ENCODE data around the gene ERAS.
A peak's percentile ranks its signal among the peaks of the same experiment; 100 is the strongest.

ERAS gene

DNA sequence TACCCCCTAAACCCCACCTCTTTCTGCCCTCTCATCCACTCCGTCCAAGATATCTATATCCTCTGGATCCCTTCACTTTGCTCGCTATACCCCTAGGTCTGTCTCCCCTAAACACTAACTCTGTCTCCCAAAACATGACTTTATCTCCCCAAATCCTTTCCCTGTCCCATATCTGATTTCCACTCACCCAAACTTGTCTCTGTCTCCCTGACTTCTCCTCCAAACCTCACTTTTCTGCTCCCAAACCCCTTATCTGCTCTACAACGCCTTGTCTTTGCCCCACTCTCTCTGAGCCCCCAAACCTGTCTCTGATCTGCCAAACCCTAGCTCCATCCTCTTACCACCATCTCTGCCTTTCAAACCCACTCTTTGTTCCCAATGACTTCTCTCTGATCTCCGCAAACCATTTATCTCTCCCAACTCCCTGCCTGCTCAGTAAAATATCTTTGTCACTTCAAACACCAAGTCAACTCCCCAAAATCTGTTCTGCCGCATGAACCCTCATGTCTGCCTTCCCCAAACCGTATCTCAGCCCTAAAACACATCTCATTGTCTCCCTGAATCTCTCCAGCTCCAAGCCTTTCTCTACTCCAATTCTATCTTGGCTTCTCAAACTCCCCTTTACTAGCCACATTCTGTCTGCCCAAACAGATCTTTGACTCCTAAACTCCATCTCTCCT is 39.3 kb upstream of the ERAS start:
- H2BK15ac ChIP-seq (replicated peaks; ENCODE audit: low read depth) = no peak overlapping the region
- no peak overlapping the region for H3K56ac ChIP-seq (ENCODE audit: low read length)
- no peak overlapping the region for H2BK120ac ChIP-seq (ENCODE audit: low read depth, low read length)
- no peak overlapping the region for H3K23ac ChIP-seq (ENCODE audit: low read length)
- no peak overlapping the region for H4K8ac ChIP-seq (ENCODE audit: low read depth, low read length)
- no peaks in the 10 kb centered on the region for H3K36me3 ChIP-seq (ENCODE audit: control insufficient read depth, insufficient read depth, low read length)
- no peak overlapping the region for H3K9ac ChIP-seq (ENCODE audit: low read length)
- H3K27ac ChIP-seq (ENCODE audit: low read depth, low read length) = no peak overlapping the region
- no peak overlapping the region for H2BK5ac ChIP-seq (ENCODE audit: low read length)
- no peak overlapping the region for H3K18ac ChIP-seq (ENCODE audit: low read length)
- no peak overlapping the region for H3K4ac ChIP-seq (ENCODE audit: low read depth, low read length)
- no peak for DNase-seq
- no peaks in the 10 kb centered on the region for H3K79me2 ChIP-seq (ENCODE audit: control insufficient read depth, insufficient read depth, low read length)
- H3K4me2 ChIP-seq (ENCODE audit: low read length) = no peak overlapping the region
- H2AK5ac ChIP-seq (ENCODE audit: low read length) = no peak overlapping the region
- WGBS (ENCODE audit: extremely low coverage, insufficient coverage, low lambda C conversion rate) = no CpG with 5 or more reads among the region's 6 CpGs
- no peak overlapping the region for H4K5ac ChIP-seq (ENCODE audit: low read length)
- H3K4me3 ChIP-seq (ENCODE audit: low read length) = no peak overlapping the region
- H3K4me1 ChIP-seq (ENCODE audit: control insufficient read depth, low read depth, low read length) = no peaks in the 10 kb centered on the region
- H3K79me1 ChIP-seq (ENCODE audit: low read length) = no peaks in the 10 kb centered on the region
- H3K27me3 ChIP-seq (ENCODE audit: insufficient read depth, low read length, poor library complexity) = no peaks in the 10 kb centered on the region

DNA sequence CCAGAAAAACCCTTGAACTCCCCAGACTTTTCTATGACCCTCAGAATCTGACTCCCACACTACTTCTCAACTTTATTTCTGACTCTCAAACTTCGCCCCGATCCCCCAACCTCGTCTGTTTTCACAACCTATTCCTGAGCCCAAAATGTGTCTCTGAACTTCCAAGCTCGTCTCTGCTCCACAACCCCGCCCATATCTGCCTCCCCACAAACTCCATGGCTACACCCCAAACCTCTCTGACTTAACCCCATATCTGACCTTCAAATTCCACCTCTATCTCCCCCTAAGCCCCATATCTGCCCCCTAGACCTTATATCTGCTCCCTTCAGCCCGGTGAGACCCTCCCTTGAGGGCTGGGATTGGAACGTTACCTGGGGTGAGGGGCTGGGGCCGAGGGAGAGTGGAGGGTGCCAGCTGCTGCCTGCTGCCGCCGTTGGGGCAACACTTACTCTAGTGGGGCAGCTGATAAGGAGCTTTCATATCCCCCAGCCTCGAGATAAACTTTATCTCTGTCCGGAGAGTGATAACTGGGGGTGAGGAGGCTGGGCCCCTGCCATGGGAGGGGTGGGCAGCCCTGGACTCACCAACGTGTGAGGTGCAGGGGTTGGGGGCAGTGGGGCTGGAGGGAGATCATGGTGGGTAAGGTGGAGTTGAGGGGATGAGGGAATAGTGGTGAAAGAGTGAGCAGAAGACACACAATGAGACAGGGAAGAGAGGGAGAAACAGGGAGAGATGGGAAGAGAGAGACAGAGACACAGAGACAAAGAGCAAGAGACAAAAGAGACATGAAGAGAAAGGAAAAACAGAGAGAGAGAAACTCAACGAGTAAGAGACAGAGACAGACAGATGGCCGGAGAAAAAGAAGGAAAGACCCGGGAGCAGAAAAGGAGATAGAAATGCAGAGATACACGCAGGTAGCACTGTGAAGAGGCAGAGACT is 38.5 kb upstream of the ERAS start:
- Histone ChIP-seq H2BK120ac (ENCODE audit: low read depth, low read length) (no peak overlapping the region), H3K4me3 (ENCODE audit: low read length) (no peak overlapping the region), H3K56ac (ENCODE audit: low read length) (no peak overlapping the region), H2BK15ac (replicated peaks; ENCODE audit: low read depth) (no peak overlapping the region), H3K4me1 (ENCODE audit: control insufficient read depth, low read depth, low read length) (no peaks in the 10 kb centered on the region), H4K8ac (ENCODE audit: low read depth, low read length) (no peak overlapping the region), H3K23ac (ENCODE audit: low read length) (no peak overlapping the region), H3K36me3 (ENCODE audit: control insufficient read depth, insufficient read depth, low read length) (no peaks in the 10 kb centered on the region), H3K9ac (ENCODE audit: low read length) (no peak overlapping the region), H3K79me2 (ENCODE audit: control insufficient read depth, insufficient read depth, low read length) (no peaks in the 10 kb centered on the region), H3K4me2 (ENCODE audit: low read length) (no peak overlapping the region), H2AK5ac (ENCODE audit: low read length) (no peak overlapping the region), H4K5ac (ENCODE audit: low read length) (no peak overlapping the region), H3K18ac (ENCODE audit: low read length) (no peak overlapping the region), H3K79me1 (ENCODE audit: low read length) (no peaks in the 10 kb centered on the region), H2BK5ac (ENCODE audit: low read length) (no peak overlapping the region), H3K27ac (ENCODE audit: low read depth, low read length) (no peak overlapping the region), H3K4ac (ENCODE audit: low read depth, low read length) (no peak overlapping the region), H3K27me3 (ENCODE audit: insufficient read depth, low read length, poor library complexity) (no peaks in the 10 kb centered on the region)
- DNase-seq = no peak
- no CpG with 5 or more reads among the region's 17 CpGs for WGBS (ENCODE audit: extremely low coverage, insufficient coverage, low lambda C conversion rate)

DNA sequence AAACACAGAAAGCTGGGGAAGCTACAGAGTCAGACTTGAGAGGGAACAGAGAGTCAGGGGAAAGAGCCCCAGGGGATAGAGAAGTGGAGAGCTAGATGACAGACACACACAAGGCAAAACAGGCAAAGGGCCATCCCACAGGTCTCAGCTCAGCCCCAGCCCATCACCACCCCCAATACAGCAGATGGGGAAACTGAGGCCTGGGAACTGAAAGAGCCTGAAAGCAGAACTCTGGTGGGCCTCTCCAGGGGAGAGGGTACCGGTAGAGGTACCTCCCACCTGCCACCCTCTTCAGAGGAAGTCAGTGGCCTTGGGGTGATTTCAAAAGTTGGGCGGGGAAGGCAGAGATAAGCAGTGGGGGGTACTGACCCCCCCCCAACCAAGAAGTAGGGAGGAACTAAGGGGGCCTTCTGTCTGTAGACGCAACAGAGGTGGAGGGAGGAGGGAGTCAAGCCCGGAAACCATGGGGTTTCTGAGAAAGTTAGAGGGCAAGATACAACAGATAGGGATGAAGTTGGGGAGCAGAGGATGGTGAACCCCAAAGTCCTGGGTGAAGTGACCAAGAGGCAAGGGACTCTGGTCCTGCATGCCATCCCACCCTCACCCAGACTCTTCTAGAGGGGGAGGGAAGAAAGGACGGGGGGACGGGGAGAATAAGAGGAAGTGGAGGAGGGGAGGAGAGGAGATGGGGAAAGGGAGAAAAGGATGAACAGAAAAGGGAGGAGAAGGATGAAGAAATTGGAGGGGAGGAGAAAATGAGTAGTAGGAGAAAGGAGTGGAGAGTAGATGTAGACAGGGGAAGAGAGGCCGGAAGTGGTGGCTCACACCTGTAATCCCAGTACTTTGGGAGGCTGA is 36.7 kb upstream of the ERAS start:
- H2BK120ac ChIP-seq (ENCODE audit: low read depth, low read length) = no peak overlapping the region
- H3K4ac ChIP-seq (ENCODE audit: low read depth, low read length) = no peak overlapping the region
- H4K8ac ChIP-seq (ENCODE audit: low read depth, low read length) = no peak overlapping the region
- no peaks in the 10 kb centered on the region for H3K27me3 ChIP-seq (ENCODE audit: insufficient read depth, low read length, poor library complexity)
- DNase-seq = no peak
- no peaks in the 10 kb centered on the region for H3K79me1 ChIP-seq (ENCODE audit: low read length)
- no peak overlapping the region for H2AK5ac ChIP-seq (ENCODE audit: low read length)
- H3K18ac ChIP-seq (ENCODE audit: low read length) = no peak overlapping the region
- no peak overlapping the region for H3K56ac ChIP-seq (ENCODE audit: low read length)
- no peak overlapping the region for H2BK5ac ChIP-seq (ENCODE audit: low read length)
- no peak overlapping the region for H3K23ac ChIP-seq (ENCODE audit: low read length)
- no peaks in the 10 kb centered on the region for H3K79me2 ChIP-seq (ENCODE audit: control insufficient read depth, insufficient read depth, low read length)
- no peak overlapping the region for H3K4me3 ChIP-seq (ENCODE audit: low read length)
- no peak overlapping the region for H3K4me2 ChIP-seq (ENCODE audit: low read length)
- H3K4me1 ChIP-seq (ENCODE audit: control insufficient read depth, low read depth, low read length) = no peaks in the 10 kb centered on the region
- WGBS (ENCODE audit: extremely low coverage, insufficient coverage, low lambda C conversion rate) = no CpG with 5 or more reads among the region's 7 CpGs
- no peaks in the 10 kb centered on the region for H3K36me3 ChIP-seq (ENCODE audit: control insufficient read depth, insufficient read depth, low read length)
- H3K9ac ChIP-seq (ENCODE audit: low read length) = no peak overlapping the region
- H4K5ac ChIP-seq (ENCODE audit: low read length) = no peak overlapping the region
- no peak overlapping the region for H2BK15ac ChIP-seq (replicated peaks; ENCODE audit: low read depth)
- H3K27ac ChIP-seq (ENCODE audit: low read depth, low read length) = no peak overlapping the region

DNA sequence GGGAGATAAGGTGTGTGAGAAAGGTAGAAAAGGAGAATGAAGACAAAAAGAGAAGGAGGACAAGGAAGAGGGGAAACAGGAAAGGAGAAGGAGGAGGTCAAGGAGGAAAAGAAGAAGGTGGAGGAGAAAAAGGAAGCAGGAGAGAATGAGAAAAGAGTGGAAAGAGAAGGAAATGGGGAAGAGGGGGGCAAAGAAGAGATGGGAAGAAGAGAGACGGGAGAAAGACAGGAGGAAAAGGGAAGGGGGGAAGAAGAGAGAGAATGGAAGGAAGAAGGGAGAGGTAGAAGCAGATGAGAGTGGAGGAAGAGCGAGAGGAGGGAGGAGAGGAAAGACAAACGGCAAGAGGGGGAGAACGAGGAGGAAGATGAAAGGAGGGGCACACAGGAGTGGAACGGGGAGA is 35.8 kb upstream of the ERAS start:
- Histone ChIP-seq H3K18ac (ENCODE audit: low read length) (no peak overlapping the region), H3K79me2 (ENCODE audit: control insufficient read depth, insufficient read depth, low read length) (no peaks in the 10 kb centered on the region), H2BK120ac (ENCODE audit: low read depth, low read length) (no peak overlapping the region), H3K4me1 (ENCODE audit: control insufficient read depth, low read depth, low read length) (no peaks in the 10 kb centered on the region), H2BK15ac (replicated peaks; ENCODE audit: low read depth) (no peak overlapping the region), H4K5ac (ENCODE audit: low read length) (no peak overlapping the region), H3K79me1 (ENCODE audit: low read length) (no peaks in the 10 kb centered on the region), H3K27me3 (ENCODE audit: insufficient read depth, low read length, poor library complexity) (no peaks in the 10 kb centered on the region), H3K4me3 (ENCODE audit: low read length) (no peak overlapping the region), H3K4ac (ENCODE audit: low read depth, low read length) (no peak overlapping the region), H3K27ac (ENCODE audit: low read depth, low read length) (no peak overlapping the region), H3K9ac (ENCODE audit: low read length) (no peak overlapping the region), H3K56ac (ENCODE audit: low read length) (no peak overlapping the region), H2BK5ac (ENCODE audit: low read length) (no peak overlapping the region), H3K36me3 (ENCODE audit: control insufficient read depth, insufficient read depth, low read length) (no peaks in the 10 kb centered on the region), H3K4me2 (ENCODE audit: low read length) (no peak overlapping the region), H2AK5ac (ENCODE audit: low read length) (no peak overlapping the region), H3K23ac (ENCODE audit: low read length) (no peak overlapping the region), H4K8ac (ENCODE audit: low read depth, low read length) (no peak overlapping the region)
- no peak for DNase-seq
- WGBS (ENCODE audit: extremely low coverage, insufficient coverage, low lambda C conversion rate) = no CpG with 5 or more reads among the region's 5 CpGs

DNA sequence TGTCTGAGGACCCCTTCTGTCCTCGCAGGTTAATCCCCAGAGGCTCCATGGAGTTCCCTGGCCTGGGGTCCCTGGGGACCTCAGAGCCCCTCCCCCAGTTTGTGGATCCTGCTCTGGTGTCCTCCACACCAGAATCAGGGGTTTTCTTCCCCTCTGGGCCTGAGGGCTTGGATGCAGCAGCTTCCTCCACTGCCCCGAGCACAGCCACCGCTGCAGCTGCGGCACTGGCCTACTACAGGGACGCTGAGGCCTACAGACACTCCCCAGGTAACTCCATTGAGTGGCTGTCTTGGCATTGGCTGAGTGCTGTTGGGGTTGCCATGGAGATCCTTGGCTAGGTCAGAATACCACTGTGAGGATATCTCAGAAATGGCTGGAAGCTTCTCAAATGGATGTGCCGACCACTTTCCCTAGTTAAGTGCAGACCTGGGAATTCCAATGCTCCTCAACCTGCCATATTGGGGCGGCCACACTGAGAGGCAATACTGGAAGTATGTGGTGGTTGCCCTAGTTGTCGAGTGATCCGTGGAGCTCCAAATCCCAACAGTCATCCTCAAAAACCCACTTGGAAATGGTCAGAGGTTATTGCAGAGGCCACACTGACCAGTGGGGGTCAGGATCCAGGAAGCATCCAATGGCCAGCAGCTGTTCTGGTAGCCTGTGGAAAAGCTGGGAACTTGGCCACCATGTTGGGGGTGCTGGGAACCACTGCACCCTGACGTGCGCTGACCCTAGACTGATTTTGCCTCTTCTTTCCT is 35.1 kb upstream of the ERAS start:
- Histone ChIP-seq H4K5ac (ENCODE audit: low read length) (no peak overlapping the region), H3K4me2 (ENCODE audit: low read length) (no peak overlapping the region), H4K8ac (ENCODE audit: low read depth, low read length) (no peak overlapping the region), H3K4me3 (ENCODE audit: low read length) (no peak overlapping the region), H3K56ac (ENCODE audit: low read length) (no peak overlapping the region), H3K79me1 (ENCODE audit: low read length) (no peaks in the 10 kb centered on the region), H3K23ac (ENCODE audit: low read length) (no peak overlapping the region), H3K36me3 (ENCODE audit: control insufficient read depth, insufficient read depth, low read length) (no peaks in the 10 kb centered on the region), H3K9ac (ENCODE audit: low read length) (no peak overlapping the region), H3K18ac (ENCODE audit: low read length) (no peak overlapping the region), H2BK15ac (replicated peaks; ENCODE audit: low read depth) (no peak overlapping the region), H3K4ac (ENCODE audit: low read depth, low read length) (no peak overlapping the region), H2BK5ac (ENCODE audit: low read length) (no peak overlapping the region), H3K27me3 (ENCODE audit: insufficient read depth, low read length, poor library complexity) (no peaks in the 10 kb centered on the region), H2AK5ac (ENCODE audit: low read length) (no peak overlapping the region), H3K79me2 (ENCODE audit: control insufficient read depth, insufficient read depth, low read length) (no peaks in the 10 kb centered on the region), H3K27ac (ENCODE audit: low read depth, low read length) (no peak overlapping the region), H2BK120ac (ENCODE audit: low read depth, low read length) (no peak overlapping the region), H3K4me1 (ENCODE audit: control insufficient read depth, low read depth, low read length) (no peaks in the 10 kb centered on the region)
- WGBS (ENCODE audit: extremely low coverage, insufficient coverage, low lambda C conversion rate) = no CpG with 5 or more reads among the region's 11 CpGs
- peak; percentile 10 for DNase-seq
